WTC11 (cell line): ENCODE data around the gene WASF3.

Experiments used
- ETV6 ChIP-seq: sonication (generic); formaldehyde crosslinking; IDR thresholded peaks from 2 replicates; pipeline ENCODE4 v1.8.1; 2022; ENCODE audit warnings: mild to moderate bottlenecking, missing genetic modification reagents
- GABPB1 ChIP-seq: sonication (generic); formaldehyde crosslinking; IDR thresholded peaks from 2 replicates; pipeline ENCODE4 v1.8.1; 2023; ENCODE audit warnings: mild to moderate bottlenecking, missing genetic modification reagents
- ZNF121 ChIP-seq: sonication (generic); formaldehyde crosslinking; IDR thresholded peaks from 2 replicates; pipeline ENCODE4 v1.8.0; 2023; ENCODE audit warnings: missing genetic modification reagents
- TF ChIP-seq, protein P1 (sequence below): fragments of 200-600 bp; IDR thresholded peaks from 2 replicates; pipeline ENCODE4 v1.8.0; 2022; ENCODE audit warnings: antibody characterized with exemption
- TF ChIP-seq, protein P2 (sequence below): sonication (generic); formaldehyde crosslinking; IDR thresholded peaks from 2 replicates; pipeline ENCODE4 v1.8.1; 2022; ENCODE audit warnings: mild to moderate bottlenecking, moderate library complexity, missing genetic modification reagents
- TF ChIP-seq, protein P3 (sequence below): sonication (generic); formaldehyde crosslinking; IDR thresholded peaks from 2 replicates; pipeline ENCODE4 v1.8.0; 2022; ENCODE audit warnings: mild to moderate bottlenecking, missing genetic modification reagents

DNA sequence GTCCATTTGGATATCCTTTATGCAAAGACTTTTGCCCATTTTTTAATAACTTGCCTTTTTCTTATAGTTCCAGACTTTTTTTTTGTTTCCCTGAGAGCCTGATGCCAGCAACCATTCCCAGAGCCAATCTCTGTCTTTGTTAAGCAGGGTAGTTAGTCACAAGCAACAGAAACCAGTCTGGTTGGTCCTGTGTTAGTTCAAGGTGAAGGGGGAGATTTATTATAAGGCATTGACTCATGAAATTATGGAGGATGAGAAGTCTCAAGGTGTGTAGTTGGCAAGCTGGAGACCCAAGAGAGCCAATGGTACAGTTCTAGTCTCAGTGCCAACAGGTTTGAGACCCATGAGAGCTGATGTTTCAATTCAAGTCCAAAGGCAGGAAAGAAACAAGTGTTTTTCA is 170.2 kb downstream of the WASF3 start:
- TF ChIP-seq, protein P1, sequence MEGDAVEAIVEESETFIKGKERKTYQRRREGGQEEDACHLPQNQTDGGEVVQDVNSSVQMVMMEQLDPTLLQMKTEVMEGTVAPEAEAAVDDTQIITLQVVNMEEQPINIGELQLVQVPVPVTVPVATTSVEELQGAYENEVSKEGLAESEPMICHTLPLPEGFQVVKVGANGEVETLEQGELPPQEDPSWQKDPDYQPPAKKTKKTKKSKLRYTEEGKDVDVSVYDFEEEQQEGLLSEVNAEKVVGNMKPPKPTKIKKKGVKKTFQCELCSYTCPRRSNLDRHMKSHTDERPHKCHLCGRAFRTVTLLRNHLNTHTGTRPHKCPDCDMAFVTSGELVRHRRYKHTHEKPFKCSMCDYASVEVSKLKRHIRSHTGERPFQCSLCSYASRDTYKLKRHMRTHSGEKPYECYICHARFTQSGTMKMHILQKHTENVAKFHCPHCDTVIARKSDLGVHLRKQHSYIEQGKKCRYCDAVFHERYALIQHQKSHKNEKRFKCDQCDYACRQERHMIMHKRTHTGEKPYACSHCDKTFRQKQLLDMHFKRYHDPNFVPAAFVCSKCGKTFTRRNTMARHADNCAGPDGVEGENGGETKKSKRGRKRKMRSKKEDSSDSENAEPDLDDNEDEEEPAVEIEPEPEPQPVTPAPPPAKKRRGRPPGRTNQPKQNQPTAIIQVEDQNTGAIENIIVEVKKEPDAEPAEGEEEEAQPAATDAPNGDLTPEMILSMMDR = no peak
- TF ChIP-seq GABPB1 (CRISPR knock-in tag) (no peak), ETV6 (no peak), ZNF121 (no peak)
- TF ChIP-seq, protein P2, sequence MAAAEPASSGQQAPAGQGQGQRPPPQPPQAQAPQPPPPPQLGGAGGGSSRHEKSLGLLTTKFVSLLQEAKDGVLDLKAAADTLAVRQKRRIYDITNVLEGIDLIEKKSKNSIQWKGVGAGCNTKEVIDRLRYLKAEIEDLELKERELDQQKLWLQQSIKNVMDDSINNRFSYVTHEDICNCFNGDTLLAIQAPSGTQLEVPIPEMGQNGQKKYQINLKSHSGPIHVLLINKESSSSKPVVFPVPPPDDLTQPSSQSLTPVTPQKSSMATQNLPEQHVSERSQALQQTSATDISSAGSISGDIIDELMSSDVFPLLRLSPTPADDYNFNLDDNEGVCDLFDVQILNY (CRISPR knock-in tag) = no peak
- TF ChIP-seq, protein P3, sequence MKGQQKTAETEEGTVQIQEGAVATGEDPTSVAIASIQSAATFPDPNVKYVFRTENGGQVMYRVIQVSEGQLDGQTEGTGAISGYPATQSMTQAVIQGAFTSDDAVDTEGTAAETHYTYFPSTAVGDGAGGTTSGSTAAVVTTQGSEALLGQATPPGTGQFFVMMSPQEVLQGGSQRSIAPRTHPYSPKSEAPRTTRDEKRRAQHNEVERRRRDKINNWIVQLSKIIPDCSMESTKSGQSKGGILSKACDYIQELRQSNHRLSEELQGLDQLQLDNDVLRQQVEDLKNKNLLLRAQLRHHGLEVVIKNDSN (CRISPR knock-in tag) = no peak
